ENCODE data around the gene ARMC10.

DNA sequence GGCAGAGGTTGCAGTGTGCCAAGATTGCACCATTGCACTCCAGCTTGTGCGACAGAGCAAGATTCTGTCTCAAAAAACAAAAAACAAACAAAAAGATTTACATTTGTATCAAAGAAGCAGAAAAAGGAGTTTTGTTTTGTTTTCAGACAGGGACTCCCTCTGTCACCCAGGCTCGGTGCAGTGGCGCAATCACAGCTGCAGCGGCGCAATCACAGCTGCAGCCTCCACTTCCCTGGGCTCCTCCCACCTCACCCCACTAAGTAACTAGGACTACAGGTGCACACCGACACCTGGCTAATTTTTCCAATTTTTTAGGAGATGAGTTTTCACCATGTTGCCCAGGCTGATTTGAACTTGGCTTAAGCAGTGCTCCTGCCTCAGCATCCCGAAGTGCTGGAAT lies 1.8 kb downstream of the ARMC10 start:
- TF ChIP-seq, protein P1, sequence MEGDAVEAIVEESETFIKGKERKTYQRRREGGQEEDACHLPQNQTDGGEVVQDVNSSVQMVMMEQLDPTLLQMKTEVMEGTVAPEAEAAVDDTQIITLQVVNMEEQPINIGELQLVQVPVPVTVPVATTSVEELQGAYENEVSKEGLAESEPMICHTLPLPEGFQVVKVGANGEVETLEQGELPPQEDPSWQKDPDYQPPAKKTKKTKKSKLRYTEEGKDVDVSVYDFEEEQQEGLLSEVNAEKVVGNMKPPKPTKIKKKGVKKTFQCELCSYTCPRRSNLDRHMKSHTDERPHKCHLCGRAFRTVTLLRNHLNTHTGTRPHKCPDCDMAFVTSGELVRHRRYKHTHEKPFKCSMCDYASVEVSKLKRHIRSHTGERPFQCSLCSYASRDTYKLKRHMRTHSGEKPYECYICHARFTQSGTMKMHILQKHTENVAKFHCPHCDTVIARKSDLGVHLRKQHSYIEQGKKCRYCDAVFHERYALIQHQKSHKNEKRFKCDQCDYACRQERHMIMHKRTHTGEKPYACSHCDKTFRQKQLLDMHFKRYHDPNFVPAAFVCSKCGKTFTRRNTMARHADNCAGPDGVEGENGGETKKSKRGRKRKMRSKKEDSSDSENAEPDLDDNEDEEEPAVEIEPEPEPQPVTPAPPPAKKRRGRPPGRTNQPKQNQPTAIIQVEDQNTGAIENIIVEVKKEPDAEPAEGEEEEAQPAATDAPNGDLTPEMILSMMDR (IDR thresholded peaks at IDR 0.05; ENCODE audit: extremely low read depth in 1 of 2, insufficient read depth in 1 of 2, low read depth in 1 of 2, low read length in 2 of 2) = no peak
- TF ChIP-seq POLR2AphosphoS5 (IDR thresholded peaks at IDR 0.05; ENCODE audit: insufficient read depth, low read depth, low read length) (no peak), POLR2A (IDR thresholded peaks at IDR 0.05; ENCODE audit: low read depth, low read length) (no peak)

All from endothelial cell of umbilical vein (primary cell).